H1 (cell line): ENCODE data around the gene ZFAND3. TPM values are rescaled to one million over a fixed set of nuclear protein-coding genes. Genes with fewer than 3 reads are reported as not detected.

Experiments used
- CTCF ChIA-PET: fragments of 300-600 bp; sonication (Branson Sonifier 250); formaldehyde crosslinking; loops from one replicate; lab custom pipeline; 2021; ENCODE audit not compliant: partially characterized antibody; lab: Charles Lee
- POLR2A ChIA-PET: fragments of 300-600 bp; sonication (Branson Sonifier 250); formaldehyde crosslinking; loops from one replicate; lab custom pipeline; 2021; ENCODE audit warnings: inconsistent platforms; ENCODE audit not compliant: partially characterized antibody; lab: Charles Lee
- DNase-seq, 2 experiments: peaks; one replicate each; pipeline versions ENCODE4 v3.0.0 to v3.0.0-alpha.2; 2010 to 2022; ENCODE audit warnings: low spot score in 2 of 2, low read depth in 1 of 2, mixed read lengths in 1 of 2
- FAIRE-seq: peaks from 2 replicates; lab custom pipeline; 2011; peaks lifted over from hg19 to GRCh38; lab: Jason Lieb, UNC
- H2AFZ ChIP-seq: 2 replicates; pipeline ENCODE4 v1.8.1; 2012; ENCODE audit warnings: low read length, inconsistent platforms
- H2AK5ac ChIP-seq: 2 replicates; pipeline ENCODE4 v1.6.1; 2013; ENCODE audit warnings: low read depth, low read length
- H2BK120ac ChIP-seq: replicated peaks from 2 replicates; pipeline ENCODE3; 2013; ENCODE audit warnings: low read depth, low read length, inconsistent platforms
- H2BK12ac ChIP-seq: 2 replicates; pipeline ENCODE4 v1.6.1; 2013; ENCODE audit warnings: low read depth, low read length
- H2BK15ac ChIP-seq: 2 replicates; pipeline ENCODE4 v1.6.1; 2013; ENCODE audit warnings: low read length
- H2BK20ac ChIP-seq: 2 replicates; pipeline ENCODE4 v1.6.1; 2013; ENCODE audit warnings: low read length
- H2BK5ac ChIP-seq: 2 replicates; pipeline ENCODE4 v1.6.1; 2013; ENCODE audit warnings: low read depth, low read length
- H3K14ac ChIP-seq: 2 replicates; pipeline ENCODE4 v1.6.1; 2013; ENCODE audit warnings: inconsistent platforms; ENCODE audit not compliant: insufficient read length
- H3K18ac ChIP-seq: 2 replicates; pipeline ENCODE4 v1.6.1; 2013; ENCODE audit warnings: low read length; ENCODE audit errors: extremely low read depth
- H3K23ac ChIP-seq: 2 replicates; pipeline ENCODE4 v1.6.1; 2013; ENCODE audit warnings: inconsistent platforms; ENCODE audit not compliant: insufficient read length
- H3K23me2 ChIP-seq: 2 replicates; pipeline ENCODE4 v1.6.1; 2013; ENCODE audit warnings: low read depth, low read length
- H3K27ac ChIP-seq: 2 replicates; pipeline ENCODE4 v1.6.1; 2011; ENCODE audit warnings: low read depth, low read length, inconsistent platforms
- H3K27me3 ChIP-seq, 4 experiments: replicated peaks in 1 of 4; 1 replicate in 1 of 4; 2 replicates in 3 of 4; pipeline versions ENCODE4 v1.6.1 to v1.8.1; 2011 to 2013; ENCODE audit warnings: low read length in 3 of 4, mild to moderate bottlenecking in 3 of 4, inconsistent platforms in 2 of 4, mixed read lengths in 2 of 4, moderate library complexity in 1 of 4; ENCODE audit not compliant: control insufficient read depth in 3 of 4, insufficient read depth in 3 of 4; ENCODE audit errors: extremely low read depth in 1 of 4
- H3K36me3 ChIP-seq, 4 experiments: 2 replicates each; pipeline versions ENCODE4 v1.6.1 to v1.8.1; 2011 to 2013; ENCODE audit warnings: mild to moderate bottlenecking in 4 of 4, low read length in 3 of 4, moderate library complexity in 2 of 4, control low read depth in 1 of 4, inconsistent platforms in 1 of 4; ENCODE audit not compliant: insufficient read depth in 4 of 4, control insufficient read depth in 2 of 4
- H3K4ac ChIP-seq: replicated peaks from 2 replicates; pipeline ENCODE3; 2013; ENCODE audit warnings: low read length, low read depth, mixed read lengths, inconsistent platforms; ENCODE audit not compliant: insufficient read length
- H3K4me1 ChIP-seq, 4 experiments: replicated peaks in 1 of 4; 1 replicate in 1 of 4; 2 replicates in 3 of 4; pipeline versions ENCODE4 v1.6.1 to v1.8.1; 2011 to 2013; ENCODE audit warnings: low read length in 3 of 4, inconsistent platforms in 2 of 4, mixed read lengths in 1 of 4; ENCODE audit not compliant: insufficient read depth in 4 of 4, control insufficient read depth in 3 of 4
- H3K4me2 ChIP-seq, 2 experiments: 2 replicates each; pipeline versions ENCODE4 v1.6.1 to v1.8.1; 2011 to 2013; ENCODE audit warnings: low read depth in 2 of 2, low read length in 2 of 2, control low read depth in 1 of 2, inconsistent platforms in 1 of 2, mild to moderate bottlenecking in 1 of 2; ENCODE audit not compliant: insufficient read depth in 1 of 2
- H3K4me3 ChIP-seq, 4 experiments: fragments of 200-600, 300-600 bp in 1 of 4; sonication (generic), shearing (Covaris generic), sonication (Bioruptor Twin) in 1 of 4; 2 replicates each; pipeline versions ENCODE4 v1.5.1 to v1.8.1; 2011 to 2016; ENCODE audit warnings: low read length in 4 of 4, low read depth in 3 of 4, control low read depth in 2 of 4, inconsistent platforms in 2 of 4, mild to moderate bottlenecking in 2 of 4, mixed read lengths in 1 of 4, moderate library complexity in 1 of 4; ENCODE audit not compliant: insufficient read depth in 2 of 4; ENCODE audit errors: extremely low read depth in 1 of 4
- H3K56ac ChIP-seq: replicated peaks from 2 replicates; pipeline ENCODE3; 2013; ENCODE audit warnings: low read depth, mild to moderate bottlenecking, mixed read lengths, low read length, inconsistent platforms; ENCODE audit not compliant: insufficient read length
- H3K79me1 ChIP-seq: 2 replicates; pipeline ENCODE4 v1.6.1; 2013; ENCODE audit warnings: low read depth, low read length, control low read depth
- H3K79me2 ChIP-seq, 2 experiments: 2 replicates each; pipeline versions ENCODE4 v1.6.1 to v1.8.1; 2012 to 2013; ENCODE audit warnings: low read length in 2 of 2, mild to moderate bottlenecking in 2 of 2, inconsistent platforms in 1 of 2; ENCODE audit not compliant: insufficient read depth in 2 of 2, control insufficient read depth in 1 of 2
- H3K9ac ChIP-seq, 4 experiments: replicated peaks in 1 of 4; 1 replicate in 1 of 4; 2 replicates in 3 of 4; pipeline versions ENCODE4 v1.6.1 to v1.8.1; 2011 to 2013; ENCODE audit warnings: low read depth in 3 of 4, low read length in 3 of 4, control low read depth in 2 of 4, mild to moderate bottlenecking in 2 of 4, moderate library complexity in 2 of 4, inconsistent platforms in 1 of 4; ENCODE audit errors: extremely low read depth in 1 of 4
- H3K9me3 ChIP-seq, 2 experiments: 2 replicates each; pipeline versions ENCODE4 v1.6.1 to v1.8.1; 2012 to 2013; ENCODE audit warnings: mild to moderate bottlenecking in 2 of 2, moderate library complexity in 2 of 2, control low read depth in 1 of 2, inconsistent platforms in 1 of 2, low read depth in 1 of 2, low read length in 1 of 2, mixed read lengths in 1 of 2; ENCODE audit not compliant: insufficient read depth in 2 of 2
- H4K20me1 ChIP-seq, 2 experiments: replicated peaks in 1 of 2; 2 replicates each; pipeline versions ENCODE3 to v1.8.1; 2011 to 2013; ENCODE audit warnings: inconsistent platforms in 2 of 2, low read length in 2 of 2, mild to moderate bottlenecking in 1 of 2; ENCODE audit not compliant: insufficient read depth in 2 of 2, control insufficient read depth in 1 of 2
- H4K5ac ChIP-seq: 2 replicates; pipeline ENCODE4 v1.6.1; 2013; ENCODE audit warnings: low read length, low read depth, mixed read lengths, inconsistent platforms; ENCODE audit not compliant: insufficient read length
- H4K8ac ChIP-seq: 2 replicates; pipeline ENCODE4 v1.8.0; 2013; ENCODE audit warnings: mild to moderate bottlenecking, moderate library complexity, low read length, inconsistent platforms; ENCODE audit not compliant: insufficient read depth; ENCODE audit errors: extremely low read depth
- H4K91ac ChIP-seq: replicated peaks from 2 replicates; pipeline ENCODE3; 2013; ENCODE audit warnings: low read length, mixed read lengths, inconsistent platforms; ENCODE audit not compliant: insufficient read length
- BCL11A ChIP-seq, 2 experiments: IDR thresholded peaks; one replicate each; pipeline ENCODE4 v1.6.1; 2011; ENCODE audit warnings: low read depth in 2 of 2, low read length in 2 of 2, mild to moderate bottlenecking in 2 of 2
- KDM1A ChIP-seq: fragments of 200-600, 300-600 bp; sonication (generic); IDR thresholded peaks from 2 replicates; pipeline ENCODE4 v1.7.1; 2016; ENCODE audit warnings: mild to moderate bottlenecking, low read length, borderline replicate concordance
- NRF1 ChIP-seq: IDR thresholded peaks from 2 replicates; pipeline ENCODE4 v1.6.1; 2011; ENCODE audit warnings: mild to moderate bottlenecking, low read depth, low read length, improper control_type of control experiment
- POLR2AphosphoS5 ChIP-seq: IDR thresholded peaks from 2 replicates; pipeline ENCODE4 v1.6.1; 2011; ENCODE audit warnings: low read depth, low read length
- RFX5 ChIP-seq: IDR thresholded peaks from 2 replicates; pipeline ENCODE4 v1.6.1; 2011; ENCODE audit warnings: low read depth, low read length, improper control_type of control experiment, borderline replicate concordance
- TAF1 ChIP-seq: IDR thresholded peaks from 2 replicates; pipeline ENCODE4 v1.6.1; 2011; ENCODE audit warnings: mild to moderate bottlenecking, low read depth, low read length
- WGBS, 2 experiments: shearing (Covaris generic) in 1 of 2; methylation state at CpG; one replicate each; pipeline versions ENCODE4 v1.1.6 to v1.1.7; 2013 to 2015; ENCODE audit warnings: low lambda C conversion rate in 2 of 2, mixed read lengths in 2 of 2, inconsistent platforms in 1 of 2, low coverage in 1 of 2, missing lambda C conversion rate in 1 of 2; ENCODE audit not compliant: insufficient replicate concordance in 2 of 2, insufficient coverage in 1 of 2, insufficient read length in 1 of 2; ENCODE audit errors: extremely low coverage in 1 of 2, missing lambda C conversion rate in 1 of 2; 5-methylcytosine and 5-hydroxymethylcytosine counted together
- polyA plus RNA-seq, 7 experiments: library from polyadenylated mRNA; depleted of rRNA in 3 of 7; stranded (reverse) in 5 of 7; unstranded in 2 of 7; fragments of >200 nt in 5 of 7; fragments of 200-250 nt in 2 of 7; gene quantifications; 1 replicate in 5 of 7; 2 replicates in 1 of 7; 4 replicates in 1 of 7; pipeline versions ENCODE4 v1.2.1 to v1.2.3, GENCODE V29; 2011 to 2013; ENCODE audit warnings: missing spikeins in 2 of 7, mixed read lengths in 2 of 7
- total RNA-seq: library from RNA; stranded (reverse); fragmentation: NEBNext Ultra II Directional; extraction: Animal tissue kit (Norgen Biotek cat#: 25700); gene quantifications from 2 replicates; pipeline ENCODE4 v1.2.1, GENCODE V29; 2021
- TF ChIP-seq, protein P1 (sequence below): IDR thresholded peaks from 2 replicates; pipeline ENCODE4 v1.6.1; 2011; ENCODE audit warnings: low read depth, mild to moderate bottlenecking, low read length; ENCODE audit not compliant: insufficient read depth

The ZFAND3 gene
- total and polyA plus RNA-seq, 2 of the 8 experiments (the other 6 are each of a cell fraction or from before 2014, with no cell fraction given) = 13.0 to 51.3 TPM

DNA sequence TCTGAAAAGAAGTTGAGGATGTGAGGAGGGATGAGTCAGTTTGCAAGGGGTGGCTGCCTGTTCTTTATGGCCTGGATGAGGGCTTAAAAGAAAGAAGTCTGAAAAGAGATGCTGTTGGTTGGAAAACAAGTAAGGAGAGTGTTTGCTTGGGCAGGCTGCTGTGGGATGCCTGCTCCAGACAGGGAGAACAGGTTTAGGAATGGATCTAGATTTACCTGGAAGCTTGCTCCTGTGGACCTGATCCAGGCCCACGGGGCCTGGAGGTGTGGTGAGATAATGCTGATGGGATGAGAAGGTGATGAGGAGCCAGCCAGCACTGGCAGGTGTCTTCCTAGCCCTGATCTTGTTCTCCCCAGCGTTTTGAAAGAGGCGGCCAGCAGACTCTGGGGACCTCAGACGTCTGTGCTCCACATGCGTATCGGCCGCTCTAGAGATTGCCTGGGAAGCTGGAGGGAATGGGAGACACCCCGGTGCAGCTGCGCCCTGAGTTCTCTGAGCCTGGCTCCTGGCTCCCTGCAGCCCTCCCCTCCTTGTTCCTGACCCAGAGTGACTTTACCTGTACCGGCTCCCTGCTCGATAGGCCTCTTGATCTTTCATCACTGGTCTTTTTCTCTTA lies 331.3 kb downstream of the ZFAND3 start:
- Histone ChIP-seq H2BK20ac (no peak overlapping the region), H3K23ac (no peak overlapping the region), H3K14ac (no peak overlapping the region), H3K18ac (no peak overlapping the region), H4K91ac (no peak overlapping the region), H2BK12ac (no peak overlapping the region), H3K27ac (no peak overlapping the region), H2BK5ac (no peak overlapping the region), H3K4me1 (peaks cover 0 to 8% (median 0%) of the 10 kb centered on the region in 4 experiments; a peak in 5 of 7 replicates), H3K79me2 (no peaks in the 10 kb centered on the region), H2AK5ac (no peak overlapping the region), H3K23me2 (no peaks in the 10 kb centered on the region), H3K79me1 (0 out of 2 replicates have a peak, but pooled peaks cover 2% of the 10 kb centered on the region), H3K9me3 (no peaks in the 10 kb centered on the region), H2AFZ (no peak overlapping the region), H4K5ac (no peak overlapping the region), H3K4ac (no peak overlapping the region), H3K9ac (no peak overlapping the region), H3K4me3 (no peak overlapping the region), H3K27me3 (no peaks in the 10 kb centered on the region), H2BK120ac (no peak overlapping the region), H3K4me2 (no peak overlapping the region), H3K56ac (no peak overlapping the region), H2BK15ac (no peak overlapping the region), H3K36me3 (no peaks in the 10 kb centered on the region), H4K8ac (0 out of 2 replicates have a peak overlapping the region, but pooled peaks have one; percentile 3), H4K20me1 (no peaks in the 10 kb centered on the region)
- DNase-seq = peak in 1 of 2 experiments; percentile 40
- POLR2A ChIA-PET = interaction anchor here (1.4 kb wide), 1 partner anchor 14 kb away, joined by 3 read pairs; no protein-coding TSS in a partner anchor
- 87% methylated on average over 11 of the region's 11 CpGs; no CpG with 5 or more reads in 1 of the 2 experiments for WGBS, 2 experiments
- CTCF ChIA-PET = interaction anchor here (0.8 to 1.2 kb wide), 5 partner anchors 9 to 536 kb away, joined by 3 to 6 read pairs (median 3); no protein-coding TSS in a partner anchor
- no peak for FAIRE-seq
- TF ChIP-seq TAF1 = no peak
- TF ChIP-seq POLR2AphosphoS5 = no peak
- TF ChIP-seq, protein P1, sequence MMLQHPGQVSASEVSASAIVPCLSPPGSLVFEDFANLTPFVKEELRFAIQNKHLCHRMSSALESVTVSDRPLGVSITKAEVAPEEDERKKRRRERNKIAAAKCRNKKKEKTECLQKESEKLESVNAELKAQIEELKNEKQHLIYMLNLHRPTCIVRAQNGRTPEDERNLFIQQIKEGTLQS = no peak
- TF ChIP-seq NRF1 = no peak
- no peak for TF ChIP-seq KDM1A
- TF ChIP-seq RFX5 = no peak
- TF ChIP-seq BCL11A (IDR thresholded peaks at IDR 0.05; ENCODE audit: low read depth in 2 of 2, low read length in 2 of 2) = no peak
